Glutamatergic neuron (in vitro differentiated cells): ENCODE results near the gene SPATA9. TPM values are rescaled to one million over a fixed set of nuclear protein-coding genes. Genes with fewer than 3 reads are reported as not detected.

Source experiments
- DNase-seq: peaks from one replicate; pipeline ENCODE4 v3.0.0; 2022
- H3K27ac Mint-ChIP-seq: one replicate; pipeline ENCODE4 v1.8.0; 2020; ENCODE audit warnings: mild to moderate bottlenecking, mixed read lengths, inconsistent platforms; ENCODE audit not compliant: unreplicated experiment
- H3K27me3 Mint-ChIP-seq: one replicate; pipeline ENCODE4 v1.8.0; 2020; ENCODE audit warnings: mild to moderate bottlenecking, moderate library complexity, mixed read lengths, inconsistent platforms; ENCODE audit not compliant: unreplicated experiment
- H3K36me3 Mint-ChIP-seq: one replicate; pipeline ENCODE4 v1.8.0; 2020; ENCODE audit warnings: mild to moderate bottlenecking, mixed read lengths, inconsistent platforms; ENCODE audit not compliant: unreplicated experiment
- H3K4me1 Mint-ChIP-seq: one replicate; pipeline ENCODE4 v1.8.0; 2020; ENCODE audit warnings: mild to moderate bottlenecking, low read depth, mixed read lengths, inconsistent platforms; ENCODE audit not compliant: unreplicated experiment
- H3K4me3 Mint-ChIP-seq: one replicate; pipeline ENCODE4 v1.8.0; 2020; ENCODE audit warnings: mild to moderate bottlenecking, mixed read lengths, inconsistent platforms; ENCODE audit not compliant: unreplicated experiment
- H3K9me3 Mint-ChIP-seq: one replicate; pipeline ENCODE4 v1.8.0; 2020; ENCODE audit warnings: mild to moderate bottlenecking, moderate library complexity, mixed read lengths, inconsistent platforms; ENCODE audit not compliant: unreplicated experiment
- CTCF ChIP-seq: fragments of 200-600 bp; sonication (generic); IDR thresholded peaks from one replicate; pipeline ENCODE4 v1.5.0; 2021; ENCODE audit not compliant: partially characterized antibody, unreplicated experiment
- total RNA-seq: library from RNA; stranded (reverse); fragmentation: NEBNext Ultra II Directional; extraction: Animal tissue kit (Norgen Biotek cat#: 25700); gene quantifications from one replicate; pipeline ENCODE4 v1.2.1, GENCODE V29; 2021; ENCODE audit not compliant: unreplicated experiment

The SPATA9 gene
- total RNA-seq, 1 donor from 2014 or later = not detected

- Mint-ChIP-seq H3K27ac (no peak overlapping the region), H3K9me3 (peaks cover 1% of the 10 kb centered on the region), H3K36me3 (no peaks in the 10 kb centered on the region), H3K4me1 (no peaks in the 10 kb centered on the region), H3K4me3 (no peak overlapping the region), H3K27me3 (peaks cover 2% of the 10 kb centered on the region)
- DNase-seq = no peak
- TF ChIP-seq CTCF = no peak
Observed at GRCh38 chr5:95610546-95610945, 72.2 kb downstream of the SPATA9 start.

- Mint-ChIP-seq H3K27ac (no peak overlapping the region), H3K4me1 (no peaks in the 10 kb centered on the region), H3K4me3 (no peak overlapping the region), H3K9me3 (peaks cover 1% of the 10 kb centered on the region), H3K36me3 (no peaks in the 10 kb centered on the region), H3K27me3 (peaks cover 2% of the 10 kb centered on the region)
- no peak for DNase-seq
- TF ChIP-seq CTCF = no peak
Observed at GRCh38 chr5:95609711-95610110, 73.1 kb downstream of the SPATA9 start.

Other genes with a start within 250 kb of the SPATA9 start
- 163 TPM for gene SKIC3, start 128.0 kb downstream of the SPATA9 start, total RNA-seq
- 5.5 TPM for gene ARSK, start 127.9 kb downstream of the SPATA9 start, total RNA-seq
- gene GPR150, start 62.9 kb downstream of the SPATA9 start, total RNA-seq = not detected
- 1.1 TPM for gene RFESD, start 36.2 kb downstream of the SPATA9 start, total RNA-seq
- 39.0 TPM for gene RHOBTB3, start 48.3 kb upstream of the SPATA9 start, total RNA-seq
- 79.6 TPM for gene GLRX, start 139.7 kb upstream of the SPATA9 start, total RNA-seq